Forelimb muscle (tissue), 1 donor: ENCODE results near the gene RAPGEF3. TPM values are rescaled to one million over a fixed set of nuclear protein-coding genes. Genes with fewer than 3 reads are reported as not detected.

Experiments
- DNase-seq: peaks from one replicate; pipeline ENCODE4 v3.0.0-alpha.2; 2013; ENCODE audit warnings: low read depth
- polyA plus RNA-seq: library from polyadenylated mRNA; unstranded; fragments of 120-200 nt; gene quantifications from one replicate; pipeline ENCODE4 v1.2.1, GENCODE V29; 2013; ENCODE audit not compliant: insufficient read length

Gene RAPGEF3
- polyA plus RNA-seq, 1 donor, result 11.6 TPM

- no peak for DNase-seq
These were observed 36.4 kb downstream of the RAPGEF3 start for GRCh38 chr12:47722136-47722834.

DNA sequence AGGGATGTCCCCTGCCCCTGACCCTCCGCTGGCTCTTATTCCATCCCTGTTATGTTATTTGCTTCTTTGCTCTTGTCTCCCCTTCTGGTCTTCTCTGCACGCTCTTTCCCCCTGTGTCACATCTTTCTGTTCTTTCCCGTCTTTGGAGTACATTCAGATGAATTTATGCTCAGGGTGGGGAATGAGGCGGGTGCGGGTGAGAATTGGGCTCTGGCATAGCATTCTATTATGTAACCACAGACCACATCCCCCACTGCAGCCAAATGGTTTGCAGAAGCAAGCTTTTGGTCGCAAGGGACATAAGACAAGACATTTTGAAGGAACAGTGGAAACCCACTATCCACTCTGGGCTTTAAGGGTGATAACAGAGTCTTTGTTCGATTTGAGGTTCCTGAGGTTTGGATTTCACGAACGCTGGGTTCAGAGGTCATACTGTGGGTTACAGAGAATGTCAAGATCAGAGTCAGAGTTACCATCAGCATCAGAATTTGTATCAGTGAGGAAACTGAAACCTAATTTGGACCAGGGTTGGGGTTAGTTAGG is 37.2 kb downstream of the RAPGEF3 start:
- no peak for DNase-seq

GRCh38 chr12:47718531-47718930 is 40.1 kb downstream of the RAPGEF3 start:
- DNase-seq, result no peak

- DNase-seq, result peak; percentile 77
These were observed 41.1 kb downstream of the RAPGEF3 start for GRCh38 chr12:47717443-47718193.

GRCh38 chr12:47717046-47717442 is 41.6 kb downstream of the RAPGEF3 start:
- no peak for DNase-seq

DNA sequence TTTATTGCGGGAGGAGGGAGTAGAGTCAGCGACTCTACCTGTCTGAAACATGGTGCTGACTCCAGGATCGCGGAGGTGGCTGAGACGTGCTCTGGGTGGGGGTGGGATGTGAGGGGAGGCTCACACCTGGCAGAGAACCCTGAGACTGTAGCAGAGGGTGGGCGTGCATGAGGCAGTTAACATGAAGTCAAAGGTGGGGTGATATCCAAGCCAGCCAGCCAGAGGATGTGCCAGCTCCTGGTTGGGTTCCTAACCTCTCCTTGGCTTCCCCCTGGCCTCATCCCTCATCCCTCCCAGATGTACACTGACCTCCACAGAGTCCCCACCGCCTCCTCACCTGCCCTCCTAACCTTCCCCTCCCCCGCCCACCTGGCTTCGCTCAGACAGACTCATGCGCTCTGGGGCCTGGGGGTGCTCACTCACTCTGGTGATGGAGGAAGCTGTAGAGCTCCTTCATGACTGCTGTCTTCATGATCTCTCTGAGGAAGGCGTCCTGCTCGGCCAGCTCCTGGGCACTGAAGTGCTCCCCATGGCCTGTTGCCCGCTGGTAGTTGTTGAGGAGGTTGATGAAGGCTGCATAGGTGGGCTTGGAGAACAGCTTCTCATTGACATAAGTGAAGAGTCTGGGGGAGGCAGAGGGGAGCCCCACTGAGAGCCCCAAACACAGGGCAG is 42.7 kb downstream of the RAPGEF3 start:
- DNase-seq, result no peak

- DNase-seq, result peak; percentile 78
These were observed 43.2 kb downstream of the RAPGEF3 start for GRCh38 chr12:47715393-47715876.

GRCh38 chr12:47714826-47715386 is 43.8 kb downstream of the RAPGEF3 start:
- DNase-seq, result no peak

DNA sequence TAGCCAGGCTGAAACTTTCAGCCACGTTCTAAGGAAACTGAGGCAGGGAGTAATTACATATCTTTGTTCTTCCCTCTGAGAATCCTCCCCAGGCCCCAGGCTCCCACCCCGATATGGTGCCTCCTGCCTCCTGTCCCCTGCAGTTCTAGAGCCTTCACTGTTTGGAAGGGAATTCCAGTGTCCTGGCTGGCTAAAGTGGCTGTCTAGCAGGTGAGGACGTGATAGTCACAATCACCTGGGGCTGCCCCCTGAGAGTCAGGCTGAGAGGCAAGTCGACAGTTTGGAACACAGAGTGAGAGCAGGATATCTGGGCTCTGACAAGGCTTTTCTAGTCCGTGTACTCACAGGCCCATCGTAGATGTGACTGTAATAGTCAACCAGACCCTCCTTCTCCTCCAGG is 46.5 kb downstream of the RAPGEF3 start:
- DNase-seq, result no peak

DNA sequence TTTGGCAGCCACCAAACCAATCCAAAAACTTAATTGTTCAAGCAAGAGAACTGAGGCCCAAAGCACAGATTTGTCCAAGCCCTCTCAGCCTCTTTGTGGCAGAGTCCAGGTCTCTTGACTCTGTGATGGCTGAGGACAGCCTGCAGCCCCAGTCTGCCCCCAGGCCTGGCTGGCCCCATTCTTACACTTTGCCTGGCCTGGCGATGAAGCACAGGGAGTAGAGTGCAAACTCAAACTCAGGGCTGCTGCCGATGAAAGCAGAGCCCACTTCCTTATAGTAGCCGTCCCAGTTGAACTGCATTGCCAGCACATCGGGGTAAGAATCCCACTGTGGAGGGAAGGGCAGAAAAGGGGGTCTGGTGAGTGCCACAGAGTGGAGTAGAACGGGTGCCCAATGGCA is 47.2 kb downstream of the RAPGEF3 start:
- no peak for DNase-seq

DNA sequence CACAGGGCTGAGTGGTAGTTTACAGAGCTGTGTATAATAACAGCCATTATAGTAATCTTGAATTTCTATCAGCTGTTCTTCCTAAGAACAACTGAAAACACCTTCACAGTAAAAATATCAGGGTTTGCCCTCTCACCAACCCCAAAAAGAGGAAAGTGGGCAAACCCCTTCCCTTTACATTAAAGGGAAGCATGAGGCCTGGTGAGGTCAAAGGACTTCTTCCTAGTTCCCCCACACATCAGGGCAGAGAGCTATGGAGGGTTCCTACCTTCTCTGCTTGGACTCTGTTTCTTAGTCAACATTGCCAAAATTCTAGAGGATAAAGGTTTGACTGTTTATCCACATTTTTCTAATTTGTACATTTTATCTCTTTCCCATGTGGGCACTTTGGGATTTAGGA is 48.4 kb downstream of the RAPGEF3 start:
- no peak for DNase-seq

DNA sequence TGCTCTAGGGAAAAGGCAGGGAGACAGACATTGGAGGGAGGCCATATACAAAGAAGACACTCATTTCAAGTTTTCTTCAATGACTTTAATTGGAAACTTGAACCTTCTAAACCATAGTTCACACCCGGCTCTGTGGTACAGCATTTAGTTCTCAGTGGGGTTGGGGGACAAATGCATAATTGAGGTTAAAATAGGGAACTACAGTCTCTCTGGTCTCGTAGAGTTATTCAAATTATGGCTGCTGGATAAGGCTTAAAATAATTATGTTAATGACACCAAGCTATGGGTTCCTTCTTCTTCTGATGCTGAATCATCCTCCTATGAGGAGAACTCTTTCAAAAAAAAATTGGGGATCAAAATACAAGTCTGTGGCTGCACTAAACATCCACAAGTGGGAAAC is 49.0 kb downstream of the RAPGEF3 start:
- DNase-seq, result no peak

GRCh38 chr12:47709237-47709636 is 49.4 kb downstream of the RAPGEF3 start:
- DNase-seq, result no peak

DNA sequence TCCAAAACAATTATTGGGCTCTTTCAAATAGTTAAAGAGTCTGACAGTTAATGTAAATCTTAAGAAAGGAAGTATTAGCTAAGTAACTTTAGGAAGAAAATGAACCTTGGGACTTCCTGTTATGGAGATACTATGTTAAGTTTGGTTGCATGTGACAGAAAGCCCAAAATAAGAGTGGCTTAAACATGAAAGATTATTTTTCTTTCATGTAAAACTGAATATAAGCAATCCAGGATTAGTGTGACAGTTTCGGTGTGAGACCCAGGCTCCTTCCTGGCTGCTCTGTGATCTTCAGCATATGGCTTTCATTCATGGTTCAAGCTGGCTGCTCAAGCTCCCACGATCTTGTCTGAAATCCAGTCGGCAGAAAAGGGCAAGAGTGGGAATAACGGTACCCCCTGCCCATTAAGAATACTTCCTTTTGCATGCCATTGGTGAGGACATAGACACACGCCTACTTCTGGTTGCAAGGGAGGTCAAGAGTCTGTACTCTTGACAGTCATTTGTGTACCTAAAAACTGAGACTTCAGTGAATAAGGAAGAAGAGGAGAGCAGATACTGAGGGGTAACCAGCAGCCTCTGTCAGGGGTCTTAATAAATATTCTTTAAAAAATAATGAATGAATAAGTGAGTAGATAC is 50.7 kb downstream of the RAPGEF3 start:
- DNase-seq, result no peak

- no peak for DNase-seq
These were observed 51.3 kb downstream of the RAPGEF3 start for GRCh38 chr12:47707355-47707754.

GRCh38 chr12:47705566-47706425 is 52.9 kb downstream of the RAPGEF3 start, which contains the start of gene RPAP3:
Gene RPAP3, minus strand, starts transcription at chr12:47706030. Its CDS starts 3,190 bp downstream, at chr12:47702840.
- DNase-seq, result peak; percentile 74

GRCh38 chr12:47705229-47705565 is 53.5 kb downstream of the RAPGEF3 start:
- no peak for DNase-seq

- no peak for DNase-seq
These were observed 54.0 kb downstream of the RAPGEF3 start for GRCh38 chr12:47704719-47705118.

DNA sequence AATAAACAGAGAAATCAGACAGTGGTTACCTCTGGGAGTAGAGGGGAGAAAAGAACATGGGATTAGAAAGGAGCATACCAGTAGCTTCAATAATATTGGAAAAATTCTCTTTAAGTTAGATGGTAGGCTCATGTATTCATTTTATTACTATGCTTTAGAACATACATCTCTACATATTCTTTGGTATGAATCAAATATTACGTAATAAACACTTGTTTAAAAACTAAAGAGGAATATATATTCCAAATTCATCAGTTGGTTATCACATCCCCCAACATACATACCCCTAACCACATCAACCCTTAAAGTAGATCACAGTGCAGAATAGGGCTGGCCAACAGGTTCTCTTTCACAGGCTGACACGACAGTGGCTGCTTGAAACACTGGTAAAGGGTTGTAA is 58.4 kb downstream of the RAPGEF3 start:
- no peak for DNase-seq

DNA sequence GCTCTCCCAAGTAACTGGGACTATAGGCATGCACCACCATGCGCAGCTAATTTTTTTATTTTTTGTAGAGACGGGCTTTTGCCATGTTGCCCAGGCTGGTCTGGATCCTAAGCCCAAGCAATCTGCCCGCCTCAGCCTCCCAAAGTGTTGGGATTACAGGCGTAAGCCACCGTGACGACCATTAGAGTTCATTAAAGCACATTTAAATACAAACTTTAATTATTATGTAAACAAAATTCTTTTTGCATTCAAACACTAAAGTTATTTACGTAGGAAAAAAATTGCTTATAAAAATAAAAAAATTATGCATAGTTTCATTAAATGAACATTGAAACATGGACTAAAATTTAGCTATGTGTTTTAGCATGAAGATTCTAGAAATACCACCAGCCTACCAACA is 60.0 kb downstream of the RAPGEF3 start:
- no peak for DNase-seq

DNA sequence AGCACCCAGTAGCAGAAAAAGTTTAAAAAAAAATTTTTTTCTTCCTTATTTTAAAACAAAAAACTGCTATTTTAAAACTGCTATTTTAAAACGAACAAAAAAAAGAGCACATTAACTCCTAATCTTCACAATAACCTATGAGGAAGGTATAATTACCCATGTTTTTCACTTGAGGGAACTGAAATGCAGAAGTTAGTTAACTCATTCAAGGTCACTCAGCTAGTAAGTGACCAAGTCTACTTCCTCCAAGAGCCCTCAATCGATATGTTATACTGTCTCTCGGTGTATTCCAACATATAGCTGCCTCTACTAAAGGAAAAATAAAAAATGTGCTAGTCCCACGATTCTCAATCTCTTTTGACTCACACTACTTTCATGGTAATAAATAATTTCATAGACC is 60.6 kb downstream of the RAPGEF3 start:
- DNase-seq, result no peak
